HT1080 (cell line): Measurements from ENCODE around the gene GALNT13. TPM values are rescaled to one million over a fixed set of nuclear protein-coding genes. Genes with fewer than 3 reads are reported as not detected.
"Not testable (repeated sequence)": the region's sequence is repeated elsewhere in the genome, so short reads cannot be mapped to it uniquely, and the experiment has no call there.

Experiments
- DNase-seq: peaks from one replicate; pipeline ENCODE4 v3.0.0-alpha.2; 2015; ENCODE audit warnings: low read depth
- total RNA-seq: library from RNA; depleted of rRNA; stranded (reverse); fragments of >200 nt; shearing (Covaris generic); gene quantifications from 2 replicates; pipeline ENCODE4 v1.2.3, GENCODE V29; 2014

Gene GALNT13
- total RNA-seq, 1 experiment from 2014 or later = 0.21 TPM

DNA sequence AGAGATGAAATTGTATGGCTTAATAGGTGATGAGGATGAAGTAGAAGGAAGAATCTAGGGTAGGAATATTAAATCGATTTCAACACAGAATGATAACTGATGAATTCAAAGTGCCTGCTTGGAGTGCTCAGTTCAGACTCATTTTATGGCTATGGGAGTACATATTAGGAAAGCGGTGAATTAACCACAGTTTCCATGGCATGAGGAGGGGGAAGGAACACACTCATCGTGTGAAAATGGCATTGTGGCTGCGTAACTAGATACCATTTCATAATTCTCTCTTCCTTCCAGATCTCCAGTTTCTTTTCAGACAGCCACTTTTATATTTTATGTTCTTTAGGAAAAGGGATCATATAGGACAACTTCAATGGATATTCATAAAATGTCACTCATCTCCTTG, 594.5 kb downstream of the GALNT13 start:
- DNase-seq = peak; percentile 26

DNA sequence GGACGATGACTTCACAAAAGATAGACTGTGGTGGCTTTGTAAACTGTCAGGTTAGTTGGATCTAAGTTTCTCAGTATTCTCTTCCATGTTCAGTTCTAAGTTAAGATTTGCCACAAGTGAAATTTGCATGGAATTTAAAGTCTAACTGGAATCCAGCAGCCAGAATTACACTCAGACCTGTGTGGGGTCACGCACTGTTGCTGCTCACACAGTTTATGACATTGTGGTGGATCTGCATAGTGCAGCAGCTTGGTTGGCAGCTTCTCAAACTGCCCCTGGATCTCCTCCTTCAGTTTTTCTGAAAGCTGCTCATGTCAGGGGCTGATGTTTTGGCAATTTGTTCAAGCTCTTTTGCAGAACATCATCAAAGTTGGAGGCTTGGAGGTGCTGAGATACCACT, 598.7 kb downstream of the GALNT13 start:
- DNase-seq = no peak

DNA sequence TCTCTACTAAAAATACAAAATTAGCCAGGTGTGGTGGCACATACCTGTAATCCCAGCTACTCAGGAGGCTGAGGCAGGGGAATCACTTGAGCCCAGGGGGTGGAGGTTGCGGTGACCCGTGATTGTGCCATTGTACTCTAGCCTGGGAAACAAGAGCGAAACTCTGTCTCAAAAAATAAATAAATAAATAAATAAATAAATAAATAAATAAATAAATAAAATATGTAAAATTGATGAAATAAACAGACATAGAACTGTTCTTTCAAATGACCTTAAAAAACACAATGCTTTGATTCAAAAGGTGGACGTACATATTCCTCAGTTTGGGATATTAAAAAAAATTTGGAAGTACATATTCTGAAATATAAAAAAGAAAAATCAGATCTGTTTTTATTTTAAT, 599.8 kb downstream of the GALNT13 start:
- not testable (repeated sequence) for DNase-seq

DNA sequence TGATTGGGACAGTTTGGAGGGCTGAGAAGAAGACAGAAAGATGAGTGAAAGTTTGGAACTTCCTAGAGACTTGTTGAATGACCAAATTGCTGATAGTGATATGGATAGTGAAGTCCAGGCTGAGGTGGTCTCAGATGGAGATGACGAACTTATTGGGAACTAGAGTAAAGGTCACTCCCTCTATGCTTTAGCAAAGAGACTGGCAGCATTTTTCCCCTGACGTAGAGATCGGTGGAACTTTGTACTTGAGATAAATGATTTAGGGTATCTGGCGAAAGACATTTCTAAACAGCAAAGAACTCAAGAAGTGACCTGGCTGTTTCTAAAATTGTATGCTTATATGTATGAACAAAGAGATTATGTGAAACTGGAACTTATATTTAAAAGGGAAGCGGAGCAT, 605.6 kb downstream of the GALNT13 start:
- no peak for DNase-seq

DNA sequence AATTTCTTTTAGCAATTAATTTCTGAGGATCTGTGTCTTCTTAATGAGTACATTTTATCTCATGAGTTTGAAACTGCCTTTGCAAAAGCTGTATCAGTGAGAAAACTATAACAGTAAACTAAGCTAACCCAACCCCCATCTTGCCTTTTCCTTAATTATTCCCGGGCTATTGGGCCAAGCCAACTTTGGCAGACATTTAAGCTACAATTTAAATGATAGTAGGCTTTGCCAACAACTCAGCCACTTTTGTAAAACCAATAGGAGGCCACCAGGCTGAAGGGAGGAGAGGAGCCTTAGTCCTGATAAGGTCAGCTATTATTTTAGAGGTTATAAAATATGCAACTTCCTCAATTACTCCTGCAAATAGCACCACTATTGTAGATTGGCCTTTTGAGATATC, 608.8 kb downstream of the GALNT13 start:
- no peak for DNase-seq

DNA sequence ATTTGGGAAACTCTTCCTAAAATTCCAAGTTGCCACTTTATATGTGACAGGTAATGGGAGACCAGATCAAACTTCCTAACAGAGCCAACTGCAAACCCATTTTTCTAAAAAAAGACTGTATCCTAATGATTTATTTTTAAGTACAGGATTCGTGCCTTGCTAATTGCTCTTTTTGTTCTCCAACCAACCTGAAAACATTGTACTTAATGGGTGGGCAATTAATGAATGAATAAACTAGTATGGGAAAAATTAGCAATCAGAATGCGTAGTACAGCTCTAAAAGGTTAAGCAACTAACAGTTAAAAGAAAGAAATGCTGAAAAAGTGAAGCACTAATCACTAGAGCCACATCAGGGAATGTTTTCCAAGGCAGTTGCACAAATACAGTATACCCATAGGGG, 609.6 kb downstream of the GALNT13 start:
- DNase-seq = no peak

DNA sequence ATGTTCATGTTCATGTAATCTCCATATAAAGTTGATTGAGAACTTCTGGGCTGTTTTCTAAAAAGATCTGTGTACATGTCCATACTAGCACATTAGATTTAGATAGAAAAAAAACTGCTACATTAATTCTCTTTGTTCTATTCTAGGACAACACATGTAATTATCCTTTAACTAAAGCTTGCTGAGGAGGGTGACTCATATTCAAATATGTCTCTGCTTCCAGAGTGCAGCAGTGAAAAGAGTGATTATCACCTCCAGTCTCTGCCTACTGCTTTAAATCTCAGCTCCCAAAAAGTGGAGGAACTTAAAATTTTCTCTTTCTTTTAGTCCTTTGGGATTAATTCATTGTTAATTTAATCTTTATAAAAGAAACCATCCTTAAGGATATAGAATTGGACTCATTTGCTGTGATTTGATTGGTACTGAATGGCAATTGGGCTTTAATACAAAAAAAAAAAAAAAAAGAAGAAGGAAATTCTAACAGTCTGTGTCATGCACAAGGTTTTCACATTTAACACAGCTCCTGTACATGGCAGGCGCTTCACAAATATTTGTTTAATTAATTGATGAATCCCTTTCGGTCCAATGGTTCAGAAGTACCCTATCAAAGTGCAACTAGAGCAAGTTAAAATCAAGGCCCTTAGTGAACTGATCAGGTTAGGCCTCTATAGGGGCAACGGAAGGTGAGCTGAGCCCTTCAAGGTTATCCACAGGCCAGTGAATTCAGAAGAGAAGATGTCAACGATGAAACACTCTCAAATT, 612.8 kb downstream of the GALNT13 start:
- DNase-seq = no peak

DNA sequence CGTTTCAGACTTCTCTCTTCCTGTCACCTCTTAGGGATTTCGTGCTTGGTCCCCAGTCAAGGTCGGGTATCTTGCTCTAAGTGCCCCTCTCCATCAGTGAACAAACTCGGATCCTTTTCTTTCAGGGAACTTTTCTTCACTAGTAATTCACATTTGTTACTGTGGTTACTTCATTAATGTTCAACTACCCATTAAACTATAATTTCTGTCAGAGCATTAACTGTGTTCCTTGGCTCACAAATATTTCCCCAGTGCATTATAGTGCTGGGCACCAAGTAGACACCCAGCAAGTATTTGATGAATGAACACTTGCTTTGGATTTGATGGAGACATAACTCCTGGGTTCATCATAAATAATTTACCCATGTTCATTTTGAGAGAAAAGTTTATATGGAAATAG, 617.1 kb downstream of the GALNT13 start:
- no peak for DNase-seq

DNA sequence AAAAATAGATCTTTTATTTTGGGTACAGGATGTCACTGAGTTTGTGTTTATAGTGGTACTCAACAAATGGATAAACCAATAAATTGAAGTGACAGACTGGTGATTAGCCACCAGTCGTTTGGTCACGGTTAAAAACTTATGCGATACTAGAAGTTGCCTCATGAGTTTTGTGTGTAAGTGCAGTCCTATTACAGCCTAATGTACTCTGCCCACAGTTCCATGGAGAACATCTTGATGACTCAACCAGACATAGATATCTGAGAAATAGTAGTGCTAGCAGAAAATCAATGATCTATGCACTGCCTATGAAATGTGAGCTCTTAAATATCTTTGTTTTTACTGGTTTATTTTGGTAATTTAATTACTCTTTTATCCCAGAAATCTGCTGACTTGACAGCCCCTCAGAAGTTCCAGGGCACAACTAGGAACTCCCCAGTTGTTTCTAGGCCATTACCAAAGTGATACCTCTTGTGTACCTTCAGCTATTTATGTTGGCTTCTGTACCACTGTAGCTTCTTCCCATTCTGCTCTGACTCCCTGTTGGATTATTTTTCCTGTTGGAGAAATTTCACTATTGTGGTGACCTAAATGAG, 617.6 kb downstream of the GALNT13 start:
- no peak for DNase-seq

DNA sequence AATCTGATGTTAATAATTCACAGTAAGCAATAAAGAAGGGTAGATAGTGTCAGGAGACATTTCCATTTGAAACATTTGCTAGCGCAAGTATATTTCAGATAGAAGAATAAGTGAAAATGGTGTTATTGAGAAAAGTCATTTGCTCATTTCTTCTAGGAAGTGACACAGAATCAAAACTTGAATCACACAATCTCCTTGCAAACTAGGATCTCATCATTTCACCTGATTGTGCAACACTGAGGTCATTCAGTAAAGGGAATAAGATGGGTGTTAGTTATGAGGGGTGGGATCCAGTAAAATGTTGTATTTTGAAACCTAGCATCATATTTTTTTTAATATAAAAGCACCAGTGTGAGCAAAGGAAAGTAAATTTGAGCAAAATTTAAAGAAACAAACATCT, 618.8 kb downstream of the GALNT13 start:
- DNase-seq = no peak

DNA sequence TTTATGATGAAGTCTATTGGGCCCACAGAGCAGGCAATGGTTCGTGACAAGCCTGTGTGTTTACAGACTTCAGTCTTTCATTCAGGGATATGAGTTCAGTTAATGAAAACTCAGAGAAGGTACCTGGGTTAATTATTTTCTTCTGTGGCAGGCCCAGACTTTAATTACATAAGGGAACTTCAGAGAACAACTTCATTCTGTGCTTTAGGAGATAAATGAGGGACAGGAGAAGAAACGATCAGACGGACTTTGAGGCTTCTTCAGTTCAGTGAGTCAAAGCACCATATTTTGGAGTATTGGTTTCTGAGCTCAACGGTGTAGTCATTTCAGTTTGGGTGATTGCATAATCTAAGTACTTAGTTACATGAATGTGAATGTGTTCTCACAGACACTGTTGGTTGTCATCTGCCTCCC, 623.7 kb downstream of the GALNT13 start:
- no peak for DNase-seq

DNA sequence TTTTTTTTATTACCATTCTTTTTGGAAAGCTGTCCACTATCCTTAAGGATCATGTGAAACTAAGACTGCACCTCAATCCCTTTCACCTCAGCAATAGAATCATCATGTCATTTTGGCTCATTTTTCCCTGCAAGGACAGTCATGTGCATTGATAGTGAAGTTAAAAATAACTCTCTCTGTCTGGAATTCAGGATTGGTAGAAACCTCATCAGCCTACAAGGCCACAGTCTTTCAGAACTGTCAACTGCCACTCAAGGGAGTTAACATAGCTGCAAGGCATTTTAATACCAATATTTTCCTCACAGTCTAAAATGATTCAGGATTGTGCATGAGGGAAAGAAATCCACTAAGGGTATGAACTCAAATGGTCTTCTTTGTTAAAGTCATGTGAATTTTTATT, 625.3 kb downstream of the GALNT13 start:
- DNase-seq = no peak
